ENCODE measurements around the gene IL10RB.
A peak's percentile ranks its signal among the peaks of the same experiment; 100 is the strongest.

IL10RB gene

GRCh38 chr21:33299181-33299752, 33.1 kb downstream of the IL10RB start:
- no peak overlapping the region for H3K4me3 ChIP-seq (replicated peaks; ENCODE audit: low read depth, low read length)
- no peak for TF ChIP-seq CTCF (IDR thresholded peaks at IDR 0.05; ENCODE audit: low read length, missing control alignments)
- DNase-seq (ENCODE audit: low read depth) = no peak

- no peak overlapping the region for H3K4me3 ChIP-seq (replicated peaks; ENCODE audit: low read depth, low read length)
- TF ChIP-seq CTCF (IDR thresholded peaks at IDR 0.05; ENCODE audit: low read length, missing control alignments) = no peak
- peak; percentile 50 for DNase-seq (ENCODE audit: low read depth)
These were observed 34.8 kb downstream of the IL10RB start for GRCh38 chr21:33300701-33301631.

- no peak overlapping the region for H3K4me3 ChIP-seq (replicated peaks; ENCODE audit: low read depth, low read length)
- no peak for TF ChIP-seq CTCF (IDR thresholded peaks at IDR 0.05; ENCODE audit: low read length, missing control alignments)
- no peak for DNase-seq (ENCODE audit: low read depth)
These were observed 35.5 kb downstream of the IL10RB start for GRCh38 chr21:33301632-33302002.

GRCh38 chr21:33302055-33302454, 35.9 kb downstream of the IL10RB start:
- no peak overlapping the region for H3K4me3 ChIP-seq (replicated peaks; ENCODE audit: low read depth, low read length)
- DNase-seq (ENCODE audit: low read depth) = no peak
- no peak for TF ChIP-seq CTCF (IDR thresholded peaks at IDR 0.05; ENCODE audit: low read length, missing control alignments)

- H3K4me3 ChIP-seq (replicated peaks; ENCODE audit: low read depth, low read length) = no peak overlapping the region
- DNase-seq (ENCODE audit: low read depth) = no peak
- TF ChIP-seq CTCF (IDR thresholded peaks at IDR 0.05; ENCODE audit: low read length, missing control alignments) = no peak
These were observed 36.6 kb downstream of the IL10RB start for GRCh38 chr21:33302796-33303195.

GRCh38 chr21:33305344-33305671, 39.1 kb downstream of the IL10RB start:
- no peak overlapping the region for H3K4me3 ChIP-seq (replicated peaks; ENCODE audit: low read depth, low read length)
- TF ChIP-seq CTCF (IDR thresholded peaks at IDR 0.05; ENCODE audit: low read length, missing control alignments) = no peak
- no peak for DNase-seq (ENCODE audit: low read depth)
